CD4-positive, alpha-beta T cell (primary cell): Measurements from ENCODE around the gene INO80. TPM values are rescaled to one million over a fixed set of nuclear protein-coding genes. Genes with fewer than 3 reads are reported as not detected.

Source experiments
- ATAC-seq: fragments of 200-7000 bp; cut with Tn5 transposase; one replicate; pipeline ENCODE4 v1.10.0; 2022; ENCODE audit warnings: mild to moderate bottlenecking; ENCODE audit not compliant: poor library complexity
- CTCF ChIA-PET: fragments of 350-600 bp; sonication (Branson Sonifier 250); formaldehyde crosslinking; loops from one replicate; lab custom pipeline; 2021; ENCODE audit warnings: antibody characterized with exemption, inconsistent platforms; lab: Charles Lee
- POLR2A ChIA-PET: fragments of 350-600 bp; sonication (Branson Sonifier 250); formaldehyde crosslinking; loops from one replicate; lab custom pipeline; 2021; ENCODE audit warnings: antibody characterized with exemption, inconsistent platforms; lab: Charles Lee
- DNase-seq, 14 experiments: peaks; one replicate each; pipeline ENCODE4 v3.0.0-alpha.2; 2013 to 2020; ENCODE audit warnings: mixed read lengths in 2 of 14
- H3K27ac ChIP-seq, 2 donors: one replicate each; pipeline versions ENCODE4 v1.5.1 to v1.7.0; 2013; ENCODE audit warnings: low read length in 2 of 2, low read depth in 1 of 2, mild to moderate bottlenecking in 1 of 2
- H3K27me3 ChIP-seq, 2 experiments: 1 replicate in 1 of 2; 2 replicates in 1 of 2; pipeline versions ENCODE4 v1.6.1 to v1.7.0; 2013; ENCODE audit warnings: low read length in 2 of 2, control low read depth in 1 of 2, mild to moderate bottlenecking in 1 of 2, moderate library complexity in 1 of 2; ENCODE audit not compliant: insufficient read depth in 2 of 2, control insufficient read depth in 1 of 2
- H3K36me3 ChIP-seq: one replicate; pipeline ENCODE4 v1.6.1; 2013; ENCODE audit warnings: low read length, control low read depth; ENCODE audit not compliant: insufficient read depth
- H3K4me1 ChIP-seq: one replicate; pipeline ENCODE4 v1.6.1; 2013; ENCODE audit warnings: low read length, control low read depth; ENCODE audit not compliant: insufficient read depth
- H3K4me3 ChIP-seq: one replicate; pipeline ENCODE4 v1.5.1; 2013; ENCODE audit warnings: mild to moderate bottlenecking, low read length, moderate library complexity
- H3K9me3 ChIP-seq, 2 experiments: 1 replicate in 1 of 2; 2 replicates in 1 of 2; pipeline versions ENCODE4 v1.6.1 to v1.7.0; 2013; ENCODE audit warnings: low read length in 2 of 2, mild to moderate bottlenecking in 2 of 2, control low read depth in 1 of 2, moderate library complexity in 1 of 2; ENCODE audit not compliant: control insufficient read depth in 1 of 2, insufficient read depth in 1 of 2
- H3K27ac Mint-ChIP-seq: one replicate; pipeline ENCODE4 v1.8.0; 2020; ENCODE audit warnings: mixed read lengths
- H3K27me3 Mint-ChIP-seq: one replicate; pipeline ENCODE4 v1.8.0; 2021; ENCODE audit warnings: mixed read lengths
- H3K36me3 Mint-ChIP-seq: one replicate; pipeline ENCODE4 v1.8.0; 2021; ENCODE audit warnings: low read depth, mixed read lengths
- H3K4me1 Mint-ChIP-seq: one replicate; pipeline ENCODE4 v1.8.0; 2021; ENCODE audit warnings: low read depth, mixed read lengths
- H3K4me3 Mint-ChIP-seq: one replicate; pipeline ENCODE4 v1.8.0; 2020; ENCODE audit warnings: mild to moderate bottlenecking, mixed read lengths
- H3K9me3 Mint-ChIP-seq: one replicate; pipeline ENCODE4 v1.8.0; 2020; ENCODE audit warnings: mixed read lengths
- intact Hi-C, 2 experiments: fragments of 100-400 bp; cut with DNase I in 1 of 2; cut with micrococcal nuclease in 1 of 2; formaldehyde crosslinking; loops; one replicate each; pipeline versions ENCODE4 v1.15.1 to v1.9.0; 2023 to 2025; cut with DNase I, micrococcal nuclease
- total RNA-seq, 174 experiments: library from RNA in 2 of 174; stranded (reverse) in 2 of 174; gene quantifications; one replicate each; pipeline ENCODE4 v1.2.3 and lab custom pipeline; 2021 to 2026
- TF ChIP-seq, protein P1 (sequence below): fragments of 200-600 bp; IDR thresholded peaks from one replicate; pipeline ENCODE4 v1.8.0; 2022; ENCODE audit warnings: antibody characterized with exemption, mild to moderate bottlenecking

INO80 gene
- total RNA-seq, 2 experiments from 2014 or later = 20.3 to 22.9 TPM

GRCh38 chr15:40984406-40984805, 131.7 kb downstream of the INO80 start:
- intact Hi-C loops = no loop called here
- POLR2A ChIA-PET = no interaction called here
- no peaks in the 10 kb centered on the region for H3K4me1 Mint-ChIP-seq

DNA sequence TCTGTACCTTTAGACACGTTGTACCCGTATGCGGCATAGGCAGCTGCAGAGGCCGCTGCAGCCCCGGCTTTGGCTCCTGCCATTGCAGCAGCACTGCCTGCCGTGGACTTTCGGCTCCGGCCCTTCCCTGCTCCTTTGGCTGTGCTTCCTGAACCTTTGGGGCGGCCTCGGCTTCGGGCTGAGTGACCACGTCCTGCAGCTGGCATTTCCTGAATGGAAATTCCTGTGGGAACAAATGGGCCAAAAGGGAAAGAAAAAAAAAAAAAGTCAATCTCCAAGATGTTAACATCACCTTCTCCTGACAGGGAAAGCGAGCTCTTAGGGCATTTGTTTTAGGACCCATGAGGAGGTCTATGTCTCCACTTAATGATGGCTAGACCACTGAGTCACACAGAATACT, 133.2 kb downstream of the INO80 start:
- no peaks in the 10 kb centered on the region for H3K27me3 Mint-ChIP-seq
- H3K36me3 Mint-ChIP-seq = peaks cover 100% of the 10 kb centered on the region
- no peak overlapping the region for H3K4me3 Mint-ChIP-seq

More at GRCh38 chr15:40984406-40984805, 131.7 kb downstream of the INO80 start:
- no peaks in the 10 kb centered on the region for H3K9me3 Mint-ChIP-seq
- no peaks in the 10 kb centered on the region for H3K27me3 ChIP-seq
- DNase-seq (no peak), ATAC-seq (no peak)
- TF ChIP-seq, protein P1, sequence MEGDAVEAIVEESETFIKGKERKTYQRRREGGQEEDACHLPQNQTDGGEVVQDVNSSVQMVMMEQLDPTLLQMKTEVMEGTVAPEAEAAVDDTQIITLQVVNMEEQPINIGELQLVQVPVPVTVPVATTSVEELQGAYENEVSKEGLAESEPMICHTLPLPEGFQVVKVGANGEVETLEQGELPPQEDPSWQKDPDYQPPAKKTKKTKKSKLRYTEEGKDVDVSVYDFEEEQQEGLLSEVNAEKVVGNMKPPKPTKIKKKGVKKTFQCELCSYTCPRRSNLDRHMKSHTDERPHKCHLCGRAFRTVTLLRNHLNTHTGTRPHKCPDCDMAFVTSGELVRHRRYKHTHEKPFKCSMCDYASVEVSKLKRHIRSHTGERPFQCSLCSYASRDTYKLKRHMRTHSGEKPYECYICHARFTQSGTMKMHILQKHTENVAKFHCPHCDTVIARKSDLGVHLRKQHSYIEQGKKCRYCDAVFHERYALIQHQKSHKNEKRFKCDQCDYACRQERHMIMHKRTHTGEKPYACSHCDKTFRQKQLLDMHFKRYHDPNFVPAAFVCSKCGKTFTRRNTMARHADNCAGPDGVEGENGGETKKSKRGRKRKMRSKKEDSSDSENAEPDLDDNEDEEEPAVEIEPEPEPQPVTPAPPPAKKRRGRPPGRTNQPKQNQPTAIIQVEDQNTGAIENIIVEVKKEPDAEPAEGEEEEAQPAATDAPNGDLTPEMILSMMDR = no peak
- H3K27ac Mint-ChIP-seq = no peak overlapping the region
- H3K9me3 ChIP-seq = no peaks in the 10 kb centered on the region
- no peaks in the 10 kb centered on the region for H3K4me1 ChIP-seq
- no peak overlapping the region for H3K4me3 ChIP-seq
- H3K36me3 ChIP-seq = peaks cover 84% of the 10 kb centered on the region
- H3K27me3 Mint-ChIP-seq = no peaks in the 10 kb centered on the region
- CTCF ChIA-PET = no interaction called here
- H3K27ac ChIP-seq = no peak overlapping the region
- H3K4me3 Mint-ChIP-seq = no peak overlapping the region
- H3K36me3 Mint-ChIP-seq = peaks cover 95% of the 10 kb centered on the region

GRCh38 chr15:40981186-40981585, 134.9 kb downstream of the INO80 start:
- H3K36me3 ChIP-seq = peaks cover 90% of the 10 kb centered on the region
- intact Hi-C loops = no loop called here
- no peaks in the 10 kb centered on the region for H3K9me3 Mint-ChIP-seq
- no peaks in the 10 kb centered on the region for H3K9me3 ChIP-seq
- CTCF ChIA-PET = no interaction called here
- DNase-seq = no peak
- H3K27ac ChIP-seq = no peak overlapping the region
- no peak overlapping the region for H3K27ac Mint-ChIP-seq
- no peak overlapping the region for H3K4me3 ChIP-seq
- TF ChIP-seq, protein P1 = no peak
- no peak overlapping the region for H3K4me3 Mint-ChIP-seq
- H3K27me3 Mint-ChIP-seq = no peaks in the 10 kb centered on the region
- no peaks in the 10 kb centered on the region for H3K4me1 ChIP-seq
- peaks cover 100% of the 10 kb centered on the region for H3K36me3 Mint-ChIP-seq
- POLR2A ChIA-PET = interaction anchor here (0.6 kb wide), 1 partner anchor 24 kb away, joined by 3 read pairs; no protein-coding TSS in a partner anchor
- ATAC-seq = no peak
- no peaks in the 10 kb centered on the region for H3K27me3 ChIP-seq
- no peaks in the 10 kb centered on the region for H3K4me1 Mint-ChIP-seq

More for the DNA sequence above, 133.2 kb downstream of the INO80 start:
- no peak for ATAC-seq
- Mint-ChIP-seq H3K9me3 (no peaks in the 10 kb centered on the region), H3K4me1 (no peaks in the 10 kb centered on the region), H3K27ac (no peak overlapping the region)
- DNase-seq = no peak
- no peaks in the 10 kb centered on the region for H3K27me3 ChIP-seq
- CTCF ChIA-PET = no interaction called here
- H3K9me3 ChIP-seq = no peaks in the 10 kb centered on the region
- intact Hi-C loops = no loop called here
- TF ChIP-seq, protein P1 = no peak
- POLR2A ChIA-PET = no interaction called here
- H3K27ac ChIP-seq = no peak overlapping the region
- peaks cover 97% of the 10 kb centered on the region for H3K36me3 ChIP-seq
- H3K4me1 ChIP-seq = no peaks in the 10 kb centered on the region
- no peak overlapping the region for H3K4me3 ChIP-seq
